Stimulated activated CD8-positive, alpha-beta memory T cell treated with anti-CD3 and anti-CD28 coated beads, Interleukin-4, amount 100 ng/mL, for 48 hours (primary cell): ENCODE measurements around the gene GSC.
"Not testable (repeated sequence)": the region's sequence is repeated elsewhere in the genome, so short reads cannot be mapped to it uniquely, and the experiment has no call there.

Source experiments
- DNase-seq: peaks from one replicate; pipeline ENCODE4 v3.0.0-alpha.2; 2020

The GSC gene

GRCh38 chr14:94738097-94738496 is 31.8 kb downstream of the GSC start:
- DNase-seq: no peak

DNA sequence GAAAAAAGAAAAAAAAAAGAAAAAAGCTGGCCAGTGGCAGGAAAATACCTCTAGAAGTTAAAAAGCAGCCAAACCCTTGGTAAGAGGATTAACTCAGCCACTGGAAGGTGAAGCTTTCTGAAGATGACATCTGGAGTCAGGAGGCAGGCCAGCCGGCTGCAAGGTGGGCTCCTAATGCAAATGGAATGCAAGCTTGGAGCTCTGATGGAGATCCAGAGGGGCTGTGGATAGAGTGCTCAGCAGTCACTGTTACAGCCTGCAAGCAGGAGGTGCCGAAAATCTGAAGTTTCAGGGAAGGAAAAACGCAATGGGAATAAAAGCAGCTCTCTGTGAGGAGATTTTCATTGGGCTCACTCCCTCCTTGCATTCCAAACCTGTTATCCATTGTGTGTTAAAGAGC is 41.0 kb downstream of the GSC start:
- DNase-seq: no peak

GRCh38 chr14:94728440-94728839 is 41.5 kb downstream of the GSC start:
- DNase-seq: not testable (repeated sequence)

- not testable (repeated sequence) for DNase-seq
Measured at GRCh38 chr14:94726649-94727048, 43.3 kb downstream of the GSC start.

GRCh38 chr14:94724993-94725392 is 44.9 kb downstream of the GSC start:
- no peak for DNase-seq

DNA sequence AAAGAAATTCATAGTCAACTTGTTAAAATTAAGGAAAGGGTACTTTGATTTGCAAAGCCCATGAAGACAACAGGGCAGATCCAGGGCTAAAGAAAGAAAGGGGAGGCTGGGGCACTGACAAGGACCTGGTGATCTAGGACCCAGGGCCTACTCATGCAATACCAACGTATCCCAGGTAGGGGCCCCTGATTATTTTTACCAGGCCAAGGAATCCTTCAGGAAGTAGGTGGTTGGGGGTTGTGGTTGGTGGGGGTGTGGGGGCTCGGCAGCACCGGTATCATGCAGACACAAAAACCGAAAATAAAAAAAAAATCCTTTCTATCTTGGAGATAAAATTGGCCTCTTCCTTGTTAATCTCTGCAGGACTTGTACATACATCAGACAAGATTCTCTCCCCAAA is 47.5 kb downstream of the GSC start:
- DNase-seq: no peak
